Suprapubic skin (tissue), 4 donors: ENCODE measurements around the gene IL15RA.

ENCODE experiments used
- POLR2A ChIP-seq, 2 donors: fragments of 450-650 bp; IDR thresholded peaks; one replicate each; pipeline ENCODE4 v1.6.1; 2017; ENCODE audit warnings: antibody characterized with exemption in 2 of 2, mild to moderate bottlenecking in 2 of 2, moderate library complexity in 2 of 2
- POLR2AphosphoS5 ChIP-seq, 3 donors: sonication (generic); formaldehyde crosslinking; IDR thresholded peaks; one replicate each; pipeline ENCODE4 v1.6.1; 2017; ENCODE audit warnings: antibody characterized with exemption in 3 of 3
- TF ChIP-seq, protein P1 (sequence below), 2 donors: fragments of 200-600 bp in 1 of 2; fragments of 450-650 bp in 1 of 2; sonication (generic) in 1 of 2; IDR thresholded peaks; one replicate each; pipeline ENCODE4 v1.5.1; 2016 to 2019; ENCODE audit warnings: antibody characterized with exemption in 2 of 2, mild to moderate bottlenecking in 1 of 2, moderate library complexity in 1 of 2

DNA sequence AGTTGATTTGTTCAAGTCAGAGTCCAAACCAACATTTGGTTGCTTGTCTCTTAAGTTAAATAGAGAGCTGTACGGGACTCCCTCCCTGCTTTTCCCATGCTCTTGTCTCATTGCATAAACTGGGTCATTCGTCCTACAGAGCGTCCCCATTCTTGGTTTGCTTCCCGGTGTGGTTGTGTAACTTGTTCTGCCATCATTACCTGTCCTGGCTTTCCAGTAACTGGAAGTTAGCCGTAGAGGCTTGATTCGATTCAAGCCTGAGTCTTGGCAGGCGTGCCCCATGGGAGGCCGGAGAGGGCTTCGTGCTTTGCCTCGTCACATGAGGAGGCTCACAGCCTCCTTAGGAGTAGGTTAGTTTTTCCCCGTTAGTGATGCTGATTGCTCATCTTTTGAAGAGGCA is 47.1 kb downstream of the IL15RA start:
- TF ChIP-seq, protein P1, sequence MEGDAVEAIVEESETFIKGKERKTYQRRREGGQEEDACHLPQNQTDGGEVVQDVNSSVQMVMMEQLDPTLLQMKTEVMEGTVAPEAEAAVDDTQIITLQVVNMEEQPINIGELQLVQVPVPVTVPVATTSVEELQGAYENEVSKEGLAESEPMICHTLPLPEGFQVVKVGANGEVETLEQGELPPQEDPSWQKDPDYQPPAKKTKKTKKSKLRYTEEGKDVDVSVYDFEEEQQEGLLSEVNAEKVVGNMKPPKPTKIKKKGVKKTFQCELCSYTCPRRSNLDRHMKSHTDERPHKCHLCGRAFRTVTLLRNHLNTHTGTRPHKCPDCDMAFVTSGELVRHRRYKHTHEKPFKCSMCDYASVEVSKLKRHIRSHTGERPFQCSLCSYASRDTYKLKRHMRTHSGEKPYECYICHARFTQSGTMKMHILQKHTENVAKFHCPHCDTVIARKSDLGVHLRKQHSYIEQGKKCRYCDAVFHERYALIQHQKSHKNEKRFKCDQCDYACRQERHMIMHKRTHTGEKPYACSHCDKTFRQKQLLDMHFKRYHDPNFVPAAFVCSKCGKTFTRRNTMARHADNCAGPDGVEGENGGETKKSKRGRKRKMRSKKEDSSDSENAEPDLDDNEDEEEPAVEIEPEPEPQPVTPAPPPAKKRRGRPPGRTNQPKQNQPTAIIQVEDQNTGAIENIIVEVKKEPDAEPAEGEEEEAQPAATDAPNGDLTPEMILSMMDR (IDR thresholded peaks at IDR 0.05), result no peak
- TF ChIP-seq POLR2AphosphoS5 (IDR thresholded peaks at IDR 0.05) (no peak), POLR2A (IDR thresholded peaks at IDR 0.05) (no peak)
